Measurements from ENCODE around the gene ZCCHC24.

ZCCHC24 gene

DNA sequence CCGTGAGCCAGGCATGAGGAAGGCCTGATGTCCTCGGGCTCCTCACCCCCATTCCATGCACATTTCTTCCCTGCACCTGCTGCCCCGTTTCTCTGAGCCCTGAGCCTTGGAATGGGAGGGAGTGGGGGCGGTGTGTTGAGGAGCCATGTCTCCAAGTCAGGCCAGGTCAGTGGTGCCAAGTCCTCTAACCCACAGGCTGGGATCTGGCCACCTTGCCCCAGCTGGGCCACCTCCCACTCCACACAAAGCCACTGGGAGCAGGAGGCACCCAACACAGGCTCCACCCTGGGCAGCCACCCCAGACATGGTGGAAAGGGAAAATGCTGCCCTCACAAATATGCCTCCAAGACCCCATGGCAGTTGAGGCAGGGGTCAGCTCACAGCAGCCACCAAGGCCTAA, 27.7 kb downstream of the ZCCHC24 start:
- Histone ChIP-seq H3K9ac (no peak overlapping the region), H3K36me3 (ENCODE audit: insufficient read depth) (no peaks in the 10 kb centered on the region), H2AFZ (ENCODE audit: low read depth) (no peak overlapping the region), H3K27ac (no peak overlapping the region), H3K4me3 (IDR thresholded peaks at IDR 0.05; ENCODE audit: insufficient read depth, low read depth, low read length) (no peak overlapping the region), H3K27me3 (ENCODE audit: insufficient read depth, low read depth) (no peaks in the 10 kb centered on the region), H4K20me1 (ENCODE audit: insufficient read depth) (no peaks in the 10 kb centered on the region), H3K4me1 (ENCODE audit: low read depth, poor library complexity, severe bottlenecking) (no peaks in the 10 kb centered on the region), H3K4me2 (no peak overlapping the region), H3K79me2 (ENCODE audit: insufficient read depth, low read depth) (no peaks in the 10 kb centered on the region)
- no peak for TF ChIP-seq CTCF (conservative IDR thresholded peaks at IDR 0.05; ENCODE audit: low read depth, low read length)

DNA sequence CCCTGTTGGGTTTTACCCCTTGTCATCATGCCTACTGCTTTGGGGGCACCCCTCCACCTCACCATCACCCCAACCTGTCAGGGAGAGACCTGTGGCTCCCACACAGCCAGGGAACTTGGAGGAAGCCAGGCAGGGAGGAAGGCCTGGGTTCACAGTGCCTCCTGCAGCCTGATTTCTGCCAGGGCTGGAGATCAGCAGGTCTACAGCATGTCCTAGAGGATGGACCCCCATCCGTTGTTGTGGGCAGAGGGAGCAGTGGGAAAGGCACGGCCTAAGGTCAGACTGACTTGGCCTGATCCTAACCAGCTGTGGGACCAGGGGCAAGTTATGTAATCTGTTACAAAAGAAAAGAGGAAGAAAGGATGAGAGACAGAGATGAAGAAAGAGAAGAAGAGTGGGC, 28.2 kb downstream of the ZCCHC24 start:
- no peaks in the 10 kb centered on the region for H3K27me3 ChIP-seq (ENCODE audit: insufficient read depth, low read depth)
- no peak overlapping the region for H3K4me2 ChIP-seq
- TF ChIP-seq CTCF (conservative IDR thresholded peaks at IDR 0.05; ENCODE audit: low read depth, low read length): no peak
- no peak overlapping the region for H2AFZ ChIP-seq (ENCODE audit: low read depth)
- H3K27ac ChIP-seq: no peak overlapping the region
- no peaks in the 10 kb centered on the region for H3K79me2 ChIP-seq (ENCODE audit: insufficient read depth, low read depth)
- H3K36me3 ChIP-seq (ENCODE audit: insufficient read depth): no peaks in the 10 kb centered on the region
- H3K9ac ChIP-seq: no peak overlapping the region
- H3K4me3 ChIP-seq (IDR thresholded peaks at IDR 0.05; ENCODE audit: insufficient read depth, low read depth, low read length): no peak overlapping the region
- no peaks in the 10 kb centered on the region for H3K4me1 ChIP-seq (ENCODE audit: low read depth, poor library complexity, severe bottlenecking)
- H4K20me1 ChIP-seq (ENCODE audit: insufficient read depth): no peaks in the 10 kb centered on the region

DNA sequence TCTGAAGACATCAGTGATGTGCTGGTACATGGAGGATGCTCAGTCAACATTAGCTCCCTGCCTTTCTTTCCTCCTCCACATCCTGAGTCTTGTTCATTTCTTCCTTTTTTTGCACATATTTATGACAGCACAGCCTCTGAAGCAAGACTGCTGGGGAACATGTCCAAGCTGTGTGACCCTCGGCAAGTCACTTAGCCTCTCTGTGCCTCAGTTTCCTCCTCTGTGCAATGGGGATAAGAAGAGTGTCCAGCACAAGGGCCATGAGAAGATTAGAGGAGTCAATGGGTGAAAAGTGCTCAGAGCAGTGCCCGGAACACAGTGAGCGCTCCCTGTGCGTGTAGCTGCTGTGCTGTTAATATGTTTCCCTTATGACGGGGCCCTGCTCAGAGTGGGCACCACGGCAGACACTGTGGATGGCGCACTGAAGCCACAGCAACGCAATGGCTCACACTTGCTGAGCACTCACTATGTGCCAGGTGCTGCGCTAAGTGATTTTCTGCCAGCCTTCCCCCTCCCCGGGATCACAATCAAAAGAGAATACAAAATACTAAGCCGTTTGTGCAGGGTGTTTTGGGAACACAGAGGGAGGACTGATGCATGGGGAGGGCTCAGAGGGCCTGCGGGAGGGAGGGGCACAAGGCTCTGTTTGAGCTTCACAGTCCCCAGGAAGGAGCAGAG, 28.7 kb downstream of the ZCCHC24 start:
- Histone ChIP-seq H3K9ac (no peak overlapping the region), H3K27me3 (ENCODE audit: insufficient read depth, low read depth) (no peaks in the 10 kb centered on the region), H4K20me1 (ENCODE audit: insufficient read depth) (no peaks in the 10 kb centered on the region), H3K4me3 (IDR thresholded peaks at IDR 0.05; ENCODE audit: insufficient read depth, low read depth, low read length) (no peak overlapping the region), H3K36me3 (ENCODE audit: insufficient read depth) (no peaks in the 10 kb centered on the region), H3K27ac (no peak overlapping the region), H3K4me2 (no peak overlapping the region), H3K79me2 (ENCODE audit: insufficient read depth, low read depth) (no peaks in the 10 kb centered on the region), H3K4me1 (ENCODE audit: low read depth, poor library complexity, severe bottlenecking) (no peaks in the 10 kb centered on the region), H2AFZ (ENCODE audit: low read depth) (no peak overlapping the region)
- TF ChIP-seq CTCF (conservative IDR thresholded peaks at IDR 0.05; ENCODE audit: low read depth, low read length): no peak

DNA sequence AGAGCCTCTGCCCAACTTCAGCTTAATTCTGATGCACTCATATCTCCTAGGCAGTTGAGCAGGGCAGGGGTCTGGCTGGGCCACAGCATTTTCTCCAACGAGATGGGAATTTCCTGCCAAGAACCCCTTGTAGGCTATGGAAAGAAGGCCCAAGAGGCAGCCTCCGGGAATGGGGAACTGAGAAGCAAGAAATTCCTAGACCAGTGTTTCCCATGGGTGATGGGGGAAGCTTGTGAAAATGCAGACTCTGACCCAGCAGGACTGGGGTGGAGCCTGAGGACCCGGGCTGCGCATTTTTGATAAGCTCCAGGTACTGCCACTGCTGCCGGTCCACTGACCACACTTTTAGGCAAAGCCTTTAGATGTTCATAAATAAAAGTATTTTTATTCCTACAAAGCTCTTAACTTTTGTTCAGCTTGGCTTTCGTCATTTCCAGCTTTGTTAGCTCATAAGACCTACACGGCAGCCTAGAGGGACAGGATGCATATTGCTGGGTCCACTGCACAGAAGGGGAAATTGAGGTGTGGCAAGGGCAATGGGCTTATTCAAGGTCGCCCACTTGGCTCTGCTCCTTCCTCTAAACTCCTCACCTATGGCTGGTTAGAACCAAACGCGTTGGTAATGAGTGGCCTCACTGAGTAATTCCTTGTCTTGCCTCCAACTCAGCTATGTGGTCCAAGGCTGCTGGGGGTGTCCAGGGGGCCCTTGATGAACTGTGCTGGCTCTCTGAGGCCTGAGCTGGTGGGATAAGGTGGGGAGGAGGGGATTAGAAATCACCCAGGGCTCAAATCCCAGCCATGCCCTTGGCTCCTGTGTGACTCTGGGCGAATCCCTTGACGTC, 29.5 kb downstream of the ZCCHC24 start:
- no peaks in the 10 kb centered on the region for H3K36me3 ChIP-seq (ENCODE audit: insufficient read depth)
- H3K4me1 ChIP-seq (ENCODE audit: low read depth, poor library complexity, severe bottlenecking): no peaks in the 10 kb centered on the region
- H4K20me1 ChIP-seq (ENCODE audit: insufficient read depth): no peaks in the 10 kb centered on the region
- no peaks in the 10 kb centered on the region for H3K27me3 ChIP-seq (ENCODE audit: insufficient read depth, low read depth)
- H3K9ac ChIP-seq: no peak overlapping the region
- no peak for TF ChIP-seq CTCF (conservative IDR thresholded peaks at IDR 0.05; ENCODE audit: low read depth, low read length)
- H3K79me2 ChIP-seq (ENCODE audit: insufficient read depth, low read depth): no peaks in the 10 kb centered on the region
- H3K27ac ChIP-seq: no peak overlapping the region
- H3K4me3 ChIP-seq (IDR thresholded peaks at IDR 0.05; ENCODE audit: insufficient read depth, low read depth, low read length): no peak overlapping the region
- no peak overlapping the region for H2AFZ ChIP-seq (ENCODE audit: low read depth)
- no peak overlapping the region for H3K4me2 ChIP-seq
